ENCODE measurements around the gene DESI2. TPM values are rescaled to one million over a fixed set of nuclear protein-coding genes. Genes with fewer than 3 reads are reported as not detected.

Gene DESI2
- total RNA-seq, 2 experiments from 2014 or later: 28.0 to 31.3 TPM

Other genes with a start within 250 kb of the DESI2 start
- 10 to 100 TPM; 52.5 to 54.6 TPM for gene ADSS2, start 201.2 kb upstream of the DESI2 start, total RNA-seq
- 1 to 10 TPM; 1.1 to 1.6 TPM for gene CATSPERE, start 191.9 kb upstream of the DESI2 start, total RNA-seq
- 10 to 100 TPM; 25.1 to 25.9 TPM for gene COX20, start 182.5 kb downstream of the DESI2 start, total RNA-seq
- 100 to 1,000 TPM; 388 to 398 TPM for gene HNRNPU, start 211.4 kb downstream of the DESI2 start, total RNA-seq